Colon (tissue), 2 donors: ENCODE data around the gene PPP3CA.
"Not testable (repeated sequence)": the region's sequence is repeated elsewhere in the genome, so short reads cannot be mapped to it uniquely, and the experiment has no call there.

Experiments
- FAIRE-seq: peaks from 2 replicates; lab custom pipeline; 2012; peaks lifted over from hg19 to GRCh38; lab: Jason Lieb, UNC
- donor health status: control.
- donor health status: control.

PPP3CA gene

DNA sequence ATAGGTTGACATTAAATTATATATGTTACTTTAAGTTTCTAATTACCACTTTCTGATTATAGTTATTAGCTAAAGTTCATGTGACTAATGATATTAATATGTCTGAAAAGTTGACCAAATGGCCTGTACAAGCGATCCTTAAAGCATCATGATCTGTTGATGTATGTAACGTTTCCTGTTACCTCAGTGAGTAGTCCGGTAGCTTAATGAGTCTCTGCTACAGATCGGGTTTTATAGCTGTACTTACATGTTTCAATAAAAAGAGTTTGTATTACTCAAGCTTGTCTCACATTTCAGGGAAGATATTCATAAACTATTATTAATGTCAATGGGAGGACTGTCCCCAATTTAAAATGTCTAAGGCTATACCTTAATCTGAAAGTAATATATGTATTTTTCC is 246.3 kb downstream of the PPP3CA start:
- no peak for FAIRE-seq

- FAIRE-seq, result no peak
Observed at GRCh38 chr4:101098666-101099400, 248.5 kb downstream of the PPP3CA start.

DNA sequence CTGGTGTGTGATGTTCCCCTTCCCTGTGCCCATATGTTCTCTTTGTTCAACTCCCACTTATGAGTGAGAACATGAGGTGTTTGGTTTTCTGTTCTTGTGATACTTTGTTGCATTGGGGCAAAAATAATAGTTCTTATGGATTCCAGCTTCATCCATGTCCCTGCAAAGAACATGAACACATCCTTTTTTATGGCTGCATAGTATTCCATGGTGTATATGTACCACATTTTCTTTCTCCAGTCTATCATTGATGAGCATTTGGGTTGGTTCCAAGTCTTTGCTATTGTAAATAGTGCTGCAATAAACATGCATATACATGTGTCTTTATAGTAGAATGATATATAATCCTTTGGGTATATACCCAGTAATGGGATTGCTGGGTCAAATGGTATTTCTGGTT is 254.7 kb downstream of the PPP3CA start:
- not testable (repeated sequence) for FAIRE-seq

- no peak for FAIRE-seq
Observed at GRCh38 chr4:101089168-101089567, 258.2 kb downstream of the PPP3CA start.

GRCh38 chr4:101086801-101087586 is 260.3 kb downstream of the PPP3CA start:
- no peak for FAIRE-seq

- FAIRE-seq, result no peak
Observed at GRCh38 chr4:101083131-101083530, 264.2 kb downstream of the PPP3CA start.

- FAIRE-seq, result no peak
Observed at GRCh38 chr4:101081695-101082369, 265.5 kb downstream of the PPP3CA start.

GRCh38 chr4:101081166-101081565 is 266.2 kb downstream of the PPP3CA start:
- FAIRE-seq, result no peak

DNA sequence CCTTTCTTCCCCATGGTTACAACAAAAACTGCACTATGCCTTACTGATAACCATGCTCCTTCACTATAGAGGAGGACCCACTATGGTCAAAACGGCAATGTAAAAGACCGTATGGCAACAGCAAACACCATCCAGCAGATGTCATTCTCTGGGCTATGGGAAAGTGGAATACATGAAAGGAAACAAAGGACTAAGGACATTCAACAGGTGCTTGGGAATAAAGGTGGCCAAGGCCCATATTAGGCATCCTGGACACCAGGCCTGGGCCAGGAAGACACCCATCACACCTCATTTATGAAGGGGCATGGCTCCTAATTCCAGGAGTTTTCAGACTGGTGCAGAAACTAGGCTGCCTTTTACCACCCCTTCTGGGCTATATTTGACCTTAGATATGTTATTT is 268.4 kb downstream of the PPP3CA start:
- FAIRE-seq, result no peak

- no peak for FAIRE-seq
Observed at GRCh38 chr4:101076032-101076431, 271.3 kb downstream of the PPP3CA start.

DNA sequence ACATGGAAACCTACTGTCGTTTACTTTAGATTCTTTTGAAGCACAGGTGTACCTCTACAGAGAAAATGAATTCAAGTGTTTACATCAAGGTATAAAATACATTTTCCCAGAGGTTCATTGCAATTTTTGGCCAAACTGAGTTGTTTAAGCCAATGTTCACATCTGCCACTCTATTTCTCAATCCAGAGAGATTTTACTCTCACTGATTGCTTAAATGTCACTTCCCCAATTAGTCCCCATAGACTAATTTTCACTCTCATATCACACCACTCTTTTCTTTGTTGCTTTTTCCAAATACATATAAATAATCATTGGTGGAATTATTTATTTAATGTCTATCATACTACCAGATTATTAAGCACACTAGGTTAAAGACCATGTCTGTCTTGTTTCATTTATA is 271.8 kb downstream of the PPP3CA start:
- FAIRE-seq, result no peak

GRCh38 chr4:101074326-101074725 is 273.0 kb downstream of the PPP3CA start:
- no peak for FAIRE-seq

- FAIRE-seq, result no peak
Observed at GRCh38 chr4:101071241-101071640, 276.1 kb downstream of the PPP3CA start.

DNA sequence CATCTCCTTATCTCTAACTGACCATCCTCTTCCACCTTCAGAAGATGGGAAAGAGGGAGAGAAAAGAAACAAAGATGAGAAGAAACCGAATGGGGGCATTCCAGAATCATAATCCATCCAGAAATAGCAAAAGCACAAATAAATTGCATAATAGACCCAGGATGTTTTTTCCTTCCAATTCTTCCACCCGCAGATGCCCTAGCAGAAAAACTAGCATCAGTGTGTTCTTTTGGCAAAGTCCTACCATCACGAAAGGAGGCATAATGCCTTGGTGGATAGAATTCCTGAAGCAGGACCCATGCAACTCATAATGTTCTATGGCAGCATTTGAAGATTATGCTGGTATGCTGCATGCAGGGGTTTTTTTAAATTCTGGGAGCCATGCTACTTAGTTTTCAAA is 279.2 kb downstream of the PPP3CA start:
- FAIRE-seq, result no peak

- FAIRE-seq, result no peak
Observed at GRCh38 chr4:101067383-101067782, 279.9 kb downstream of the PPP3CA start.

DNA sequence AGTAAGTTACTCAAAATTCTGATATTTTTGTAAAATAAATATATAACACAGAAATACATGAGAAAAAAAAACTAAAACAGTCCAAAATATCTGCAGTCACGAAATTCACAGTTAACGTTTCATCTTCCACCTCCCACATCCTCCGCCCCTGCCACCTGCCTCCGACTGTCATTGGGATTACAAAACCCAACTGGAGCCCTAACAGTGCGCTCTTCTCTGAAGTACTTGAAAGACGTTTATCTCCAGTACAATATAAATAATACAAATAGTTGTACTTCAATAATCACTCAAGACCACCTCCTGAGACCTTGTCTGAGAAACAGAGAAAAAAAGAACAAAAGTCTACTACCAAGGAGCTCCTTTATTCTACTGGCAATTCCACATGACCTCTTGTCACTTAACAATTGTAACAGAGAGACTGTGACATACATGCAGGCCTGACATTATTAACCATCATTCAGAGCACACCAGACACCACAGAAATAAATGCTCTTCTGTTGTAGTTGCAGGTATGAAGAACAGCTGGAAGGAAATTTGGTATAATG is 280.6 kb downstream of the PPP3CA start:
- no peak for FAIRE-seq

DNA sequence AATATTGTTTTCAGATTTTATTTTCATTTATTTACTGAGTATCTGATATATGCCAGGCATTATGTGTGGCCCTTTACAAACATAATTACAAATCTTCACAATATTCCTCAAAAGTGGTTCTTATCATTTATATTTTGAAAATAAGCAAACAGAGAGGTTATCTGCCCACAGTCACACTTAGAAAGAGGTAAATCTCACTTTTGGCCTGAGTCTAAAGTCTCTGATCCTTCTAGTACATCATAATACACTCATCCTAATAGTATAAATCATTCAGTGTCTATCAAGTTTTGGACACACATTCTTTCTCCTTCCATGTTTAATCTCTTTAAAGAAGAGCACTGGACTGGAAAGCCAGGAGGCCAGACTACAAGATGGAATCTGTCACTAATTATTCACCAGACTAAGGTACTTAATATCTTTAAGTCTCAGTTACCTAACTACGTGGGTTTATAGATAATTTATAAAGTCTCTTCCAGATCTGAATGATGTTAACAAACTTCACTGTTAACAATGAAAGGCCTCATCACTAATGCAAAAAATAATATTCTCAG is 281.3 kb downstream of the PPP3CA start:
- no peak for FAIRE-seq

GRCh38 chr4:101065346-101065745 is 282.0 kb downstream of the PPP3CA start:
- FAIRE-seq, result no peak

DNA sequence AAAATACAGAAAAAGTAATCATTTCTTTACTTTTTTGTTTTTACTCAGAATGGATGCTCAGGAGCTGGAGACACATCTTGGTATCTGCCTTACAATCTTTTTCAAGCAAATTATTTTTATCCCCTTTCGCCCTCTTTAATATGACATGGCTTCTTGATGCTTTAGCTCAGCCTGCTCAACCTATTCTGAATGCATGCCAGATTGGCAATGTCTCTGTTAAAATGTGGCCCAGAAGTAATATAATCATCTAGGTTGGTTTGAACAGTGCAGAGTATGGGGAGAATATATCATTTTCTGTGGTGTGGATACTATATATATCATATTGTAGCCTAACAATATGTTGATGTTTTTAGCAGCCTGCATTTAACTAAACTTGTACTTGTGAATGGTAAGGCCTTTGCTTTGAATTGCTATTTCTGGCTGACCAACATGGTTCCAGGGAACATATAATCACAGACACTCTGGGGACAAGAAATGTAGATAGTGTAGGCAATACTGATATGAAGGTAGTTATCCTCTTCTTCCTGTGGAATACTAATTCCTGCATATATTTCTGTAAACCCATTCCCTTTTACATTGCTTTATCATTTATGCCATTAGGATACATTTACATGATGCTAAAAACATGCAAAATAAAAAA is 282.7 kb downstream of the PPP3CA start:
- no peak for FAIRE-seq

DNA sequence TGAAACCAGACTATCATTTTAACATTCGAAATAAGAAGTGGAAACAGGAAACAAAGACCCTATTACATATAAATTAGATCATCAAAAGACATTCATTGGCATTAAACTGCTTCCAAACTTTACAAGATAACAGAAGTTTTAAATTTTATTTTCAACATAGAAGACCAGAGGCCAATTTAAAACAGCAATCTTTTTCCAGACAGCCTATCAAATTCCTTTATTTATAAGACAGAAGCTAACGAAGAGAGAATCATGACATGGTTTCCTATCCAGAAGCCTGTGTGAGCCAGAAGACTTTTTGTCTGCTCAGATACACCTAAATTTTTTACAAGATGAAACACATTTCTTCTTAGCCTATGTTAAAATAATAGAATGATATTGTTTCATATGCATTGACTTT is 291.9 kb downstream of the PPP3CA start:
- no peak for FAIRE-seq

DNA sequence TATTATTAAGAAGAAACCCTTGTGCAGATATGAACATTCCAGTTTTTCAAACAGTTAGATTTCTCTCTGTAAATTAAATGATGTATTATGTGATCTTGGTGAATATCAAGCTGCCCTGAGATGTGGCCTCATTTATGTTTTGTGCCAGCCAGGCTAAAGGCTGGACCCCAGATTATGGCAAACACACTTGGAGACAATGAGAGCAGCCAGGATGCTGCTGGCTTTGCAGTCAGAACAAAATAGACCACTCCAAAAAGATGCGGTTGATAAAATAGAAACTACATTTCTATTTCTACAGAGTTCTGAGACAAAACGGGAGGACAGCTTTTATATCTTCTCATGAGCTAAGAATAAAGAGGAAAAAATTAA is 296.5 kb downstream of the PPP3CA start:
- no peak for FAIRE-seq
